Adrenal gland (tissue), 12 donors: ENCODE data around the gene LRFN2. TPM values are rescaled to one million over a fixed set of nuclear protein-coding genes. Genes with fewer than 3 reads are reported as not detected.
A peak's percentile ranks its signal among the peaks of the same experiment; 100 is the strongest.

Experiments used
- DNase-seq, 7 donors: peaks; one replicate each; pipeline ENCODE4 v3.0.0-alpha.2; 2019 to 2020
- H3K27ac ChIP-seq, 5 donors: fragments of 200-600 bp; sonication (generic) in 4 of 5; 1 replicate in 3 of 5; 2 replicates in 2 of 5; pipeline versions ENCODE4 v1.5.1 to v1.8.0; 2016 to 2020; ENCODE audit warnings: mild to moderate bottlenecking in 1 of 5
- H3K27me3 ChIP-seq: fragments of 200-600 bp; 2 replicates; pipeline ENCODE4 v1.8.0; 2021
- H3K36me3 ChIP-seq, 2 donors: fragments of 200-600 bp; replicated peaks in 1 of 2; 1 replicate in 1 of 2; 2 replicates in 1 of 2; pipeline versions ENCODE4 v1.5.1 to v1.8.0; 2018 to 2022
- H3K4me1 ChIP-seq, 2 donors: fragments of 200-600 bp; replicated peaks in 1 of 2; 1 replicate in 1 of 2; 2 replicates in 1 of 2; pipeline versions ENCODE4 v1.5.1 to v1.8.0; 2018 to 2021
- H3K4me3 ChIP-seq, 4 donors: fragments of 200-600 bp; sonication (generic) in 3 of 4; one replicate each; pipeline ENCODE4 v1.5.1; 2016 to 2018
- H3K9me3 ChIP-seq, 3 donors: fragments of 200-600 bp; sonication (generic) in 1 of 3; replicated peaks in 1 of 3; 1 replicate in 2 of 3; 2 replicates in 1 of 3; pipeline versions ENCODE4 v1.5.1 to v1.8.0; 2016 to 2021
- CTCF ChIP-seq, 6 experiments: fragments of 450-650 bp in 4 of 6; fragments of 200-600 bp in 2 of 6; sonication (generic) in 1 of 6; IDR thresholded peaks; 1 replicate in 5 of 6; 2 replicates in 1 of 6; pipeline versions ENCODE4 v1.5.1 to v1.8.0; 2016 to 2021; ENCODE audit warnings: antibody characterized with exemption in 6 of 6, mild to moderate bottlenecking in 2 of 6, moderate library complexity in 1 of 6
- POLR2A ChIP-seq, 2 donors: fragments of 450-650 bp; IDR thresholded peaks; one replicate each; pipeline ENCODE4 v1.6.1; 2017; ENCODE audit warnings: antibody characterized with exemption in 2 of 2, mild to moderate bottlenecking in 2 of 2, moderate library complexity in 1 of 2
- WGBS, 4 donors: extraction: QIAGEN DNeasy Blood & Tissue Kit in 2 of 4; methylation state at CpG; one replicate each; pipeline versions ENCODE4 v1.1.5 to v1.1.7; 2013 to 2017; 5-methylcytosine and 5-hydroxymethylcytosine counted together
- intact Hi-C, 2 donors: fragments of 100-400 bp; cut with DNase I; formaldehyde crosslinking; loops; one replicate each; pipeline versions ENCODE4 v1.14.1 to v1.15.0; 2022 to 2023
- polyA plus RNA-seq, 3 donors: library from polyadenylated mRNA; stranded (reverse); fragments of 200-250 nt in 2 of 3; fragments of 350-450 nt in 1 of 3; fragmentation: Illumina TruSeq in 1 of 3; extraction: RNeasy Lipid Tissue Mini Kit (QIAGEN cat#74804) in 1 of 3; gene quantifications; one replicate each; pipeline ENCODE4 v1.2.3, GENCODE V29; 2013 to 2014
- total RNA-seq, 9 donors: library from RNA; depleted of rRNA in 4 of 9; stranded (reverse); fragments of >200 nt in 4 of 9; fragments of 120-200 nt in 1 of 9; fragmentation: NEBNext Ultra II Directional in 1 of 9; extraction: Animal tissue kit (Norgen Biotek cat#: 25700) in 1 of 9; gene quantifications; one replicate each; pipeline versions ENCODE4 v1.1.0 to v1.2.4, GENCODE V29; 2013 to 2023
- donor health status: healthy with polysubstance abuse.
- donor health status: Bipolar disorder and iron deficiency.
- donor health status: DM: yes; HTN: yes; CAD: no.
- donor health status: DM: no; HTN: no; CAD: no.
- donor health status: DM: no; HTN: no; CAD: no.
- donor health status: DM: yes; HTN: yes; CAD: no.

LRFN2 gene
- total and polyA plus RNA-seq, 12 donors: 0.03 to 0.74 (median 0.16) TPM; not detected in 3

- intact Hi-C loops: no loop called here
- DNase-seq: no peak
- H3K4me3 ChIP-seq: no peak overlapping the region
- no peak overlapping the region for H3K27ac ChIP-seq
- H3K4me1 ChIP-seq: peaks cover 0 to 14% of the 10 kb centered on the region in 2 donors
- 87 to 92% (median 90%) methylated on average over 6 of the region's 6 CpGs for WGBS, 4 donors
- TF ChIP-seq POLR2A (IDR thresholded peaks at IDR 0.05): no peak
- TF ChIP-seq CTCF (IDR thresholded peaks at IDR 0.05): no peak
- no peaks in the 10 kb centered on the region for H3K9me3 ChIP-seq
- H3K27me3 ChIP-seq: no peaks in the 10 kb centered on the region
- no peaks in the 10 kb centered on the region for H3K36me3 ChIP-seq
Measured at GRCh38 chr6:40476673-40477072, 110.5 kb downstream of the LRFN2 start.

GRCh38 chr6:40474937-40475336 is 112.2 kb downstream of the LRFN2 start:
- Histone ChIP-seq H3K27ac (no peak overlapping the region), H3K36me3 (no peaks in the 10 kb centered on the region), H3K9me3 (no peaks in the 10 kb centered on the region), H3K4me1 (peaks cover 0 to 10% of the 10 kb centered on the region in 2 donors), H3K27me3 (no peaks in the 10 kb centered on the region), H3K4me3 (no peak overlapping the region)
- DNase-seq: no peak
- TF ChIP-seq POLR2A (IDR thresholded peaks at IDR 0.05) (no peak), CTCF (IDR thresholded peaks at IDR 0.05) (no peak)
- intact Hi-C loops: no loop called here
- WGBS, 4 donors: 91 to 95% (median 92%) methylated on average over 3 of the region's 3 CpGs

- intact Hi-C loops: no loop called here
- Histone ChIP-seq H3K27me3 (no peaks in the 10 kb centered on the region), H3K4me1 (no peaks in the 10 kb centered on the region), H3K4me3 (no peak overlapping the region), H3K9me3 (no peaks in the 10 kb centered on the region), H3K36me3 (no peaks in the 10 kb centered on the region), H3K27ac (no peak overlapping the region)
- DNase-seq: no peak
- no peak for TF ChIP-seq CTCF (IDR thresholded peaks at IDR 0.05)
- no peak for TF ChIP-seq POLR2A (IDR thresholded peaks at IDR 0.05)
- 75 to 86% (median 84%) methylated on average over 6 of the region's 6 CpGs for WGBS, 4 donors
Measured at GRCh38 chr6:40473026-40473425, 114.1 kb downstream of the LRFN2 start.

GRCh38 chr6:40472353-40472752 is 114.8 kb downstream of the LRFN2 start:
- H3K4me1 ChIP-seq: no peaks in the 10 kb centered on the region
- no peak overlapping the region for H3K4me3 ChIP-seq
- peak in 4 of 7 donors; percentile 20 to 41 (median 29) for DNase-seq
- intact Hi-C loops: no loop called here
- no peaks in the 10 kb centered on the region for H3K36me3 ChIP-seq
- 17 to 31% (median 24%) methylated on average over 1 to 5 of the region's 5 CpGs for WGBS, 4 donors
- no peaks in the 10 kb centered on the region for H3K27me3 ChIP-seq
- H3K27ac ChIP-seq: no peak overlapping the region
- TF ChIP-seq POLR2A (IDR thresholded peaks at IDR 0.05) (no peak), CTCF (IDR thresholded peaks at IDR 0.05) (no peak)
- no peaks in the 10 kb centered on the region for H3K9me3 ChIP-seq
